Mesothelial cell of epicardium (in vitro differentiated cells): ENCODE data around the gene PLA2G4B. TPM values are rescaled to one million over a fixed set of nuclear protein-coding genes. Genes with fewer than 3 reads are reported as not detected.

ENCODE experiments used
- DNase-seq, 2 experiments: peaks; one replicate each; pipeline ENCODE4 v3.0.0; 2021; ENCODE audit warnings: low spot score in 2 of 2; ENCODE audit not compliant: unreplicated experiment in 2 of 2
- H3K27ac Mint-ChIP-seq: 2 replicates; pipeline ENCODE4 v1.8.0; 2021; ENCODE audit warnings: mixed read lengths
- H3K27me3 Mint-ChIP-seq: 2 replicates; pipeline ENCODE4 v1.8.0; 2021; ENCODE audit warnings: low read depth, mixed read lengths
- H3K36me3 Mint-ChIP-seq: 2 replicates; pipeline ENCODE4 v1.8.0; 2021; ENCODE audit warnings: mixed read lengths
- H3K4me1 Mint-ChIP-seq: 2 replicates; pipeline ENCODE4 v1.8.0; 2021; ENCODE audit warnings: mixed read lengths
- H3K4me3 Mint-ChIP-seq: 2 replicates; pipeline ENCODE4 v1.8.0; 2021; ENCODE audit warnings: mild to moderate bottlenecking, moderate library complexity, mixed read lengths
- H3K9me3 Mint-ChIP-seq: 2 replicates; pipeline ENCODE4 v1.8.0; 2021; ENCODE audit warnings: mixed read lengths
- total RNA-seq: library from RNA; stranded (reverse); gene quantifications from 3 replicates; pipeline ENCODE4 v1.2.1, GENCODE V29; 2021
- TF ChIP-seq, protein P1 (sequence below): fragments of 200-600 bp; sonication (generic); IDR thresholded peaks from one replicate; pipeline ENCODE4 v1.5.0; 2021; ENCODE audit warnings: antibody characterized with exemption; ENCODE audit not compliant: unreplicated experiment

The PLA2G4B gene
- total RNA-seq, 1 donor from 2014 or later: 11.2 TPM

DNA sequence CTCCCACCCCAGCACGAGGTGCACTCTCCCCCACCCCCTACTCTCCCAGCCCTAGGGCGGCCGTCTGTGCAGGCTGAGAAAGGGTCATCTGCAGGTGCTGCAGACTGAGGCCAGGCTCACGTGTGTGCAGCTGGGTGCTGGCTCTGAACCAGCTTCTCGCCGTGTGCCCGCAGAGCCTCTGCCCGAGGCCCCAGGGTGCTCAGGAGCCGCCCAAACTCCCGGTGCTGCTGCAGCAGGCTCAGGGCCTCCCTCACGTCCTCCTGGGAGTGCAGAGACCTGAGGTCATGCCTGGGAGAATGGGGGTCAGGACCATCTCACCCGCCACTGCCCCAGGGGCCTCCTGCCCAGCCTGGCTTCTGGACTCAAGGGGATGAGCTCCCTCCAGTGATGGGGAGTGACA, 38.0 kb downstream of the PLA2G4B start:
- H3K9me3 Mint-ChIP-seq: no peaks in the 10 kb centered on the region
- H3K27ac Mint-ChIP-seq: no peak overlapping the region
- H3K4me1 Mint-ChIP-seq: peaks cover 4% of the 10 kb centered on the region
- TF ChIP-seq, protein P1, sequence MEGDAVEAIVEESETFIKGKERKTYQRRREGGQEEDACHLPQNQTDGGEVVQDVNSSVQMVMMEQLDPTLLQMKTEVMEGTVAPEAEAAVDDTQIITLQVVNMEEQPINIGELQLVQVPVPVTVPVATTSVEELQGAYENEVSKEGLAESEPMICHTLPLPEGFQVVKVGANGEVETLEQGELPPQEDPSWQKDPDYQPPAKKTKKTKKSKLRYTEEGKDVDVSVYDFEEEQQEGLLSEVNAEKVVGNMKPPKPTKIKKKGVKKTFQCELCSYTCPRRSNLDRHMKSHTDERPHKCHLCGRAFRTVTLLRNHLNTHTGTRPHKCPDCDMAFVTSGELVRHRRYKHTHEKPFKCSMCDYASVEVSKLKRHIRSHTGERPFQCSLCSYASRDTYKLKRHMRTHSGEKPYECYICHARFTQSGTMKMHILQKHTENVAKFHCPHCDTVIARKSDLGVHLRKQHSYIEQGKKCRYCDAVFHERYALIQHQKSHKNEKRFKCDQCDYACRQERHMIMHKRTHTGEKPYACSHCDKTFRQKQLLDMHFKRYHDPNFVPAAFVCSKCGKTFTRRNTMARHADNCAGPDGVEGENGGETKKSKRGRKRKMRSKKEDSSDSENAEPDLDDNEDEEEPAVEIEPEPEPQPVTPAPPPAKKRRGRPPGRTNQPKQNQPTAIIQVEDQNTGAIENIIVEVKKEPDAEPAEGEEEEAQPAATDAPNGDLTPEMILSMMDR: no peak
- peaks cover 15% of the 10 kb centered on the region for H3K27me3 Mint-ChIP-seq
- no peak for DNase-seq
- no peaks in the 10 kb centered on the region for H3K36me3 Mint-ChIP-seq
- H3K4me3 Mint-ChIP-seq: no peak overlapping the region

DNA sequence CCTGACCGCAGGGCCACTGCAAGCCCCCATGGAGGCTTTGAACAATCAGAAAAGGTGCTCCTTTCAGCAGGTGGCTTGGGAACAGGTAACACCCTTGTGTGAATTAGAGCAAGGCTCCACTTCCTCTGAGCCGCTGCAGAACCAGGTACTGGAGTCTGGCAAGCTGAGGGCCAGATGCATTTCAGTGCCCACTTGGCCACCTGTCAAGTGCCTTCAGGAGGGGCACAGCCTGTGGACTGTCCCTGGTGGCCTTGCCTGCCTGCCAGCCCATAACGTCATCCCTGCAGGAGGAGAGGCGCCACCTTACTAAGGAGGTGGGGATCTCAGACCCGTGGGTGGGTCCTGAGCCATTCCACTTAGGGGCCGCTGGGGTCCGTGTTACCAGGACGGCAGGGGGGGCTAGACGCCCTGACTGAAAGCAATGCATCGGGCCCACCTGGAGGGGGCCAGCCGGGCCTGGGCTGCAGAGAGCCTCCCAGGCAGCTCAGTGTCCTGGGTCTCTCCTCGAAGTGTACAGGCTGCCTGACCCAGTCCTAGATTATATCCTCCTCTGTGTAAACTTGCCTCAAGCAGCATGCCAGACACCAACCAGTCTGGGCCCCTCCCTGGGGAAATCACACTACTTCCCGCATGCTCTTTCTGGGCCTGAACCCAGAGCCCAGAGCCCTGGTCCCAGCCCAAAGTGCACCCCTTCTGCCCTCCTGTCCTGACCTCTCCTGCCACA, 39.1 kb downstream of the PLA2G4B start:
- Mint-ChIP-seq H3K9me3 (no peaks in the 10 kb centered on the region), H3K4me3 (no peak overlapping the region), H3K4me1 (peaks cover 10% of the 10 kb centered on the region), H3K27me3 (peaks cover 20% of the 10 kb centered on the region), H3K36me3 (no peaks in the 10 kb centered on the region), H3K27ac (no peak overlapping the region)
- TF ChIP-seq, protein P1: no peak
- DNase-seq: no peak

DNA sequence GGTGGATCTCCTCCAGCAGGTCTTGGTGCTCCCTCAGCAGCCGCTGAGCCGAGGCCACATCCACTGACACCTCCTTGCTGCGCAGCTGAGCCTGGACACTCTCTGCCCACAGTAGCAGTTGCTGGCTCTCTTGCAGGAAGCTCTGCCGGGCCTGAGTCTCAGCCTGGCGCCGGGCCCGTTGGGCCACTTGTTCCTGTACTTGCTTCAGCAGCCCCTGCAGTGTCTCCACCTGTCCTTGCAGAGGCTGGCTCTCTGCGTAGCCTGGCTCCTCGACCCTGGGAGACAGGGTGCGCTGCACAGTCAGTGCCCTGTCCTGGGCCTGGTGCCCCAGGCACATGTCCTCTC, 39.7 kb downstream of the PLA2G4B start:
- Mint-ChIP-seq H3K27me3 (peaks cover 20% of the 10 kb centered on the region), H3K36me3 (no peaks in the 10 kb centered on the region), H3K9me3 (no peaks in the 10 kb centered on the region), H3K4me1 (peaks cover 10% of the 10 kb centered on the region), H3K27ac (no peak overlapping the region), H3K4me3 (no peak overlapping the region)
- no peak for DNase-seq
- TF ChIP-seq, protein P1: no peak

DNA sequence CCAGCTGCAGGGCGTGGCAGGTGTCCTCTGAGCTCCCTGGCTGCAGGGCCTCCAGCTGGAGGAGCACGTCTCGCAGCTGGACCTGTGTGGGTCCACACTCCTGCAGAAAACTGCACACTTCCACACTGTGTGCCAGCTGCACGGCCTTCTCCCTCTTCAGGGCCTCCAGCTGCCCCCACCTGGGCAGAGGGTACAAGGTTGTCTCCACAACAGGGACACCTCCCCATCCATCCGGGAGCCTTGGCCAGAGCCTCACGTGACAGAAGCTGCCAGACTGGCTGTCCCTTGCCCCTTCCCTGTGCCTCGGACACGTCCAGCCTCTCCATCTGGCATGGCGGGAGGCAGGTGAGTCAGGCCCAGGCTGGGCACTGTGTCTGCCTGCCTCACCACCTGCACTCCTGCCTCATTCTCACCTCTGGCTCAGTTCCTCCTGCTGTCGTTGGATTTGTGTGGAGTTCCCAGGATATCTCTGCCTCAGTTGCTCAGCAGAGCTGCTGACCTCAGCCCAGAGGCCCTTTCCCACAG, 40.7 kb downstream of the PLA2G4B start:
- DNase-seq: no peak
- H3K36me3 Mint-ChIP-seq: no peaks in the 10 kb centered on the region
- no peaks in the 10 kb centered on the region for H3K9me3 Mint-ChIP-seq
- H3K27me3 Mint-ChIP-seq: peaks cover 22% of the 10 kb centered on the region
- H3K4me1 Mint-ChIP-seq: peaks cover 10% of the 10 kb centered on the region
- no peak overlapping the region for H3K4me3 Mint-ChIP-seq
- TF ChIP-seq, protein P1: no peak
- no peak overlapping the region for H3K27ac Mint-ChIP-seq

DNA sequence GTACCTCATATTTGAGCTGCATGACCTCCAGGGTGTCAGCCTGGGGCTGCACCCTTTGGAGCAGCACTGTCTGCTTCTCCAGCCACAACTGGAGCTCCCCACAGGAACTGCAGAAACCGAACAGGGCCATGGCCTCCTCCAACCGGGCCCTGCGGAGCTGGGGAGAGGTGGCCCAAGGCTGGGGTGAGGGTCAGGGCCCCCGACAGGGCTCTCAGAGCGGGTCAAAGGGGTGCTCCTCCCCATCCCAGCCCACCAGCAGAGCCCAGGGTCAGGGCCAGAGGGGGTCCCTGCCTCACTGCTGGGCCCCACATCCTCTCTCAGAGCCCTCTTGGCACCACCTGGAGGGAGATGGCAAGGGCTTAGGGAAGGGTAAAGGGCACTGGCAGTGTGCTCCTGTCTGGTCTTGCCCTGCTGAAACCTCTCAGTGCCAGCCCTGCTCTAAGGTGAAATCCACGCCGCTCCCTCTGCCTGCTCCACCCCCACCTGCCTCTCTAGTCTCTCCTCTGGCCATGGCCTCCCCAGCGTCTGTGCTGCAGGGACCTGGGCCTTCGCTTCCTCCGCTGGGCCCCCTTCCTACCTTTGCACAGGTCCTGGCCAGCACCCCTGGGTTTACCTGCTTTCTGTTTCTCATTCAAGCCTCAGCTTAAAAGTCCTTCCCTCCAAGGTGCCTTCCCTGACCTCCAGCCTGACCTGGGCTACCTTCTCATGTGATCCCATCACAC, 41.7 kb downstream of the PLA2G4B start:
- Mint-ChIP-seq H3K27me3 (peaks cover 24% of the 10 kb centered on the region), H3K4me3 (no peak overlapping the region), H3K27ac (no peak overlapping the region), H3K4me1 (peaks cover 10% of the 10 kb centered on the region), H3K36me3 (no peaks in the 10 kb centered on the region), H3K9me3 (no peaks in the 10 kb centered on the region)
- TF ChIP-seq, protein P1: no peak
- no peak for DNase-seq
